Activated CD4-positive, alpha-beta T cell treated with anti-CD3 and anti-CD28 coated beads, Interleukin-2, Interleukin-6, amounts not matched to agents 100 ng/mL and 50 ng/mL, durations not matched to agents 16 hours and 8 hours (primary cell): ENCODE data around the gene PRKN.

Experiments
- DNase-seq: peaks from one replicate; pipeline ENCODE4 v3.0.0-alpha.2; 2020

PRKN gene

DNA sequence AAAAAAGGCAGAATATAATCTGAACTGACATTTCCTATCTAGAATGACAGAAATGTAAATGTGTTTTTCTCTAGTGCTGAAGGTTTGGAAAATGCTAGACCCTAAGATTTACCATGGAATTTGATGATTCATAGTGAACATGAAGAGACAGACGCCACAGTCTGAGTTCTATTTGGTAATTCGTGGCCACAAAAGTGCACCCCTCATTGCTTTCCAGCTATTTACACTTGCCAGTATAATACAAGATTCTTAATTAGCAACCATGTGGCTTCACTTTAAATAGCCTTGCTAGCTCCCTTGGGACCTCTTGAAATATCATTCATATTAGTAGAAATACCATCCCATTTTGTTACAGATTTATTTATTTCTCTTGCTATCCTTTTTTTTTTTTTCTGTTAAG is 636.8 kb downstream of the PRKN start:
- DNase-seq = no peak

DNA sequence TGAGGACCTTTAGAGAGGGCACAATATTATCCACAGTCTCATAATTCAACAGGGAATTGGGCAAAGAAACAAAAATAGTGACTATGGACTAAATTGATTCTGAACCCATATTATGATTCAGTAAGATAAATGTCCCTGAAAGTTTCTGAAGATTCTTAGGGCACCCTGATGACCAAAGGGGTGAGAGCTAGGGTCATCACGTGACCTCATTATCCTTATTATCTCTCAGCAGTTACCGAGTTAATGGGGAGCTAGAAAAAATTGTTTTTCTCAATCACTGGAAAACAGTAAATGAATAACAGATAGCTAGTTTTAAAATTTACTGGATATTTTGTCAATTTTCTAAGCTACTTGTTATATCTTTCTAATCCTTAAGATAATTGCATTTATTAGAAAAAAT is 639.5 kb downstream of the PRKN start:
- DNase-seq = no peak

DNA sequence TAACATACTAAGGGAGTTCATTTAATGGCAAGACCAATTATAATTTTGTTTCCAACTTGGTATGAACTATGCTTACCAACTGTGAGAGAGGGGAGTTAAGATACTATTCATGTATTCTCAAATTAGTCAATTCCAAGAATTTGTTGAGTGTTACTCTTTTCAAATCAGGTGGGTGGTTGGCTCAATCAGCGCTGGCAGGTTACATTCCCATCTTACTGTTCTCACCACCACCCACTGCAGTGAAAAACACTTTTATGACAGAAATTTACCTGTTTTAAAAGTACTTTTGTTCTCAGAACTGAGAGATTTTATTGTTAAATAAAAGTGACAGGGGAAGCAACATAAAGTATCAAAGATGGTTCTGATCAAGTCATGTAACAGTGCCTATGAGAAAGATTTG is 642.0 kb downstream of the PRKN start:
- no peak for DNase-seq

DNA sequence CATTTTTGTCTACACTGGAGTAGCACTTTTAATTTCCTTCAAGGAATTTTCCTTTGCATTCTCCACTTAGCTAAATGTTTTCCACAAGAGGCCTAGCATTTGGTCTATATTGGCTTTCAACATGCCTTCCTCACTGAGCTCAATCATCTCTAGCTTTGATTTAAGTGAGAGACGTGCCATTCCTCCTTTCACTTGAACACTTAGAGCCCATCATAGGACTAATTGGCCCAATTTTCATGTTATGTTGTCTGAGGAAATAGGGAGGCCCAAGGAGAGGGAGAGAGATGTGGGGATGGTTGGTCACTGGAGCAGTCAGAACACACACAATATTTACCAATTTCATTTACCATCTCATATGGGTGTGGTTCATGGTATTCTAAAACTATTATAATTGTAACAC is 645.0 kb downstream of the PRKN start:
- DNase-seq = no peak

DNA sequence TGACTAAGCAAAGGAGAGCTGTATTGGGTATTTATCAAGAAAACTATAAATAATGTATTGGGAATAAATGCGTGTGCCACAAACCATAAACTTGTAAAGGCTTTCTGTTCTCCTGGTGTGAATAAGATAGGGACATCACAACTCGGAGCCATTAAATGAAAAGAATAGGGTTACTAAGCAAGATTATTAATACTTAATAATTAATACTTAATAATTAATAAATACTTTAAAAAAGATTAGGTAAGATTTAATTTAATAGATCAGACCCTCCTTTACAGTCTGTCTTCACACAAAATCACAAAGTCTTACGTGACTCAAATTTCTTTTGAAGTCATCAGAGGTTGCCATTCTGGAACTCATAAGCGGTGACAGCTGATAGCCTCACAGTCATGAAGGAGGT is 648.9 kb downstream of the PRKN start:
- no peak for DNase-seq

DNA sequence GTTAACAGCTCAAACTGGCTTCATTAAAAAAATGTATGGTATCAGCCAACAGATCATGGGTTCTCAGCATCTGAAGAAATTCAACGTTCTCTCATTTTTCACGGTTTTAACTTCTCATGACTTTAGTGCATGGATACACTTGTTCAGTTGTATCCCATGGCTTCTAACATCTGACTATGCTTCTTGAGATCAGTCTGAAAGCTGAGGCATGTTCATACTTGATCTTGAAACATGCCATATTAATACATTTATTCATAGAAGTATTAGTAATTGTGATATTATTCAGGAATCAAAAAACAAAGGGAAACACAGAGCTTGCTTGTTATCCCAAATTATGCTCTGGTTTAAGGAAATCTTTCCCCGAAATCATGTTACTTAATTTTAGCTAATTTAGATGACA is 649.4 kb downstream of the PRKN start:
- DNase-seq = no peak

DNA sequence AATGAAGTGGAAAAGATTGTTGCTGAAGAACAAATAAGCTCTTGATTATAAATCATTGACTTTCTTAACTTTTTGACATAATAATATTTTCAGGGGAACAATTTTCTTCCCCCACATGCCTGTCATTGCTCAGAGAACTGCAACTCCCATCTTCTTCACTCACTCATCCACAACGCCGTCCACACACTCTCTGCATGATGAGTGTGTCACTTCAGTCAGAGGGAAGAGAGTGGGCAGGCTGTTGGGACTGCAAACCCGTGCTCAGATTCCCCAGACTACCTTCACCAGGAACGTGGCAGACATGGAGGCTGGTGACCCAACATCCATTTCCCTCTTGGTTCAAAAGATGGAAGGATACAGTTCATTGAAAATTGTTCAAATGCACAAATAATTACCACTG is 650.8 kb downstream of the PRKN start:
- DNase-seq = no peak

DNA sequence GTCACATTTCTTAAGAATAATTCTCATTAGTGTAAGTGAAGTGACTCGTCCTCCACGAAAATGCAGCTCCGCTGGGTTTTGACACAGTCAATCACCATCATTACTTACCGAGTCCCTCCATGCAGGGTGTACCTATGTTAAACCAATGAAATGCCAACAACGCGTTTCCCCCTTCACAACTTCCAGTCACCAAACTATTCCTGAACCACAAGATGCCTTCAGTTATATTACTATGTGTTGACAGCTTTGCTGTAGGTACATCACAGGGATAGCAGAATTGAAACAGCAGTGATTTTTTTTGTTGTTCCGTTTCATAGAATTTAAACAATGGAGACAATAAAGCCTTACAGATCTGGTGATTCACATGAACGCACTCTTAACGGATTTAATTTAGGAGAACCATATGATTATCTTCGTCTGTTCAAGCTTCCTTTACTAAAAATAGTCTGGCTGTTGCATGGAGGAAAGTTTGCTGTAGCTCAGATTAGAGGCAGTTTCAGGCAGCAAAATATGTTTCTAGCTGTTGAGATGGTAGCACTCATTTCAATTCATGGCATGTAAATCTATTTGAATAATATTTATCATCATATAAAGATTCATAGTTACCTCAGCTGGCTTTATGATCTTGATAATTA is 652.8 kb downstream of the PRKN start:
- no peak for DNase-seq

DNA sequence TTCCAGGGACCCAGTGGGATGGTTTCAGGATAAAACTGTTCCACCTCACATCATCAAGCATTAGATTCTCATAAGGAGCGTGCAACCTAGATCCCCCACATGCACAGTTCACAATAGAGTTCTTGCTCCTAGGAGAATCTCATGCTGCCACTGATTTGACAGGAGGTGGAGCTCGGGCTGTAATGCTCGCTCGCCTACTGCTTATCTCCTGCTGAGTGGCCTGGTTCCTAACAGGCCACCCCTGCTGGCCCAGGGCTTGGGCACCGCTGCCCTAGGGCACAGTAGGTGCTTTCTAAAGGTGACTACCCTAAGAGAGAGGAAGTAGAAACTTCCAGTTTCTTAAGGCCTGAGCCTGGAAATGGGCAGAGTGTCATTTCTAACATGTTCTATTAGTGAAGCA is 656.9 kb downstream of the PRKN start:
- no peak for DNase-seq

DNA sequence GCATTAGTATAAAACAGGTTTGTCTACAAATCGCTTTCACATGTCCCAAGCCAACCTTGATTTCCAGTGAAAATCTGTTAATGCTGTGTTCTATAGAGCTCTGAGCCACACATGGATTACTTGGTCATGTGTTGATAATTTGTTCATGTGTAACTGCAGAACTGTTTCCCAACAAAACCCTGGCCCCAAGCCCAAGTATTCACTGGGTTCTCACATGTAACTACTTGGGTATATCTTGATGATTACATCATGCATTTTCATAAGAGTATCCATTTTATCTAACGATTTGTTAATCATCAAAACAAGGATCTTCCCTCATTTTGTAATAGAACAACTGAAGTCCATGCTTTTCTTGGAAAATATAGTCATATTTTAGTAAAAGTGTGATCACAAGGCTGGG is 657.6 kb downstream of the PRKN start:
- no peak for DNase-seq

DNA sequence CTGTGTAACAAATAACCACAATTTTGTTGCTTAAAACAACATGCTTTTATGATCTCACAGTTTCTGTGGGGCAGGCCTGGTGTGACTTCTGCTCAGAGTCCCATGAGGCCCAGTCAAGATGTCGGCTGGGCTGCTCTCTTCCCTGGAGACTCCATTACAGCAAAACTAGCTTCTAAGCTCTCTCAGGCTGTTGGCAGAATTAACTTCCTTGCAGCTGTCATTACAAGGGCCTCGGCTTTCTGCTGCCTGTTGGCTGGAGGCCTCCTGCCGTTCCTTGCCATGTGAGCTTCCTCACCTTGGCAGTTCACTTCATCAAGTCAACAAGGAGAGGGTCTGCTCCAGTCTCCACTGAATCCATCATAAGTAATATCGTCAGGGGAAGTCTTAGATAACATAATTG is 659.2 kb downstream of the PRKN start:
- DNase-seq = no peak

DNA sequence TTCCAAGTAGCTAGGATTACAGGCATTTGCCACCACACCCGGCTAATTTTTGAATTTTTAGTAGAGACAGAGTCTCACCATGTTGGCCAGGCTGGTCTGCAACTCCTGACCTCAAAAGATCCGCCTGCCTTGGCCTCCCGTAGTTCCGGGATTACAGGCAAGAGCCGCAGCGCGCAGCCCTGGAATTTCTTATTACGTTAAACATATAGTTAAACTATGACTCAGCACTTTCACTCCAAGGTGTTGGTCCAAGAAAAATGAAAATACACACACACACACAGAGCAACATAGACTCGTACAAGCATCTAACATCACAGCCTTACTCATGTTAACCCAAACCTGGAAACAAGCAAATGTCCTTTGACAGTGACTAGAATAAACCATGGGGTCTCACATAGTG is 663.9 kb downstream of the PRKN start:
- no peak for DNase-seq

DNA sequence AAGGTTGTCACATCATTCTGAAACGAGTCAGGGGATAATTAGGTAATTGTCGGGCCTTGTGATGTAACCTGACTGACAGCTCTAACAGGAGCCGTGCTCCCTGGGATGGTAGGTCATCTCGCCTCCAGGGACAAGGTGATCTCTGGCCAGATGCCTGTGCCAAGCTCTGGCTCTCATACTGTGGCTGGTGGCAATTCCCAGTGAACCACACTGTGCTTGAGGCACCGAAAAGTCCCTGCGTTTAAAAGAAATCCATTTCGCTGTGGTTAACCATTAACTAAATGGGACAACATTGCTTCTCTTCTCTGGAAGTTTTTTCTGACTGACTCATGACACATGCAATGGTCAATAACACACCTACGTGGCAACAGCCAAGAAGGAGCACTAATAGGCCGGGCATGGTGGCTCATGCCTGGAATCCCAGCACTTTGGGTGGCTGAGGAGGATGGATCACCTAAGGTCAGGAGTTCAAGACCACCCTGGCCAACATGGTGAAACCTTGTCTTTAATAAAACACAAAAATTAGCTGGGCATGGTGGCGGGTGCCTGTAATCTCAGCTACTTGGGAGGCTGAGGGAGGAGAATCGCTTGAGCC is 669.2 kb downstream of the PRKN start:
- DNase-seq = no peak

DNA sequence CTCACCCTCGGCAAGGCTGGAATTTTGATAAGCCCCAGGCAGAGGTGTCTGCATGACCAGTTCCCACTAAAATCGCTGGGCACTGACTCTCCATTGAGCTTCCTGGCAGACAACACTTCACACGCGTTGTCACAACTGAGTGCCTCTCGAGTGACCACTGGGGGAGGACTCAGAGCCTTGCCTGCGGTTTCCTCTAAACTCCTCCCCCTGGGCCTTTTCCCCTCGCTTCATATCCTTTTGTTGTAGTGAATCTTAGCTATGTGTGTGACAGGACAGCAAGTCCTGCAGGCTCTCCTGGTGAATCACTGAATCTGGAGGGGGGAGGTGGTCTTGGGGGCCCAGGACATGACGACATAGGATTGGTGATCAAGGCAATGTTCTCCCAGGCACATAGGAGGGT is 670.8 kb downstream of the PRKN start:
- DNase-seq = no peak

DNA sequence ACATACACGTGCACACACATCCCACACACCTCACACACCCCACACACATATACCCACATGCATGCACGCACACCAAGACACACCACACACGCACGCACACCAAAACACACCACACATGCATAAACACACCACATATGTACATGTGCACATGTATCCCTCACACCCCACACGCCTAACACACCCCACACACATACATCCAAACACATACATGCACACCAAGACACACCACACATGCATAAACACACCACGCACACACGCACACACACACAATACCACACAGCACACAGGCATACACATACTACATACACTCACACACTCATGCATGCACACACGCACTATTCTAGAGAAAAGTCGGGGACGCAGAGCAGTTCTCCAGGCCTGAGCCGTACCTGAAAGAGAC is 671.5 kb downstream of the PRKN start:
- no peak for DNase-seq

DNA sequence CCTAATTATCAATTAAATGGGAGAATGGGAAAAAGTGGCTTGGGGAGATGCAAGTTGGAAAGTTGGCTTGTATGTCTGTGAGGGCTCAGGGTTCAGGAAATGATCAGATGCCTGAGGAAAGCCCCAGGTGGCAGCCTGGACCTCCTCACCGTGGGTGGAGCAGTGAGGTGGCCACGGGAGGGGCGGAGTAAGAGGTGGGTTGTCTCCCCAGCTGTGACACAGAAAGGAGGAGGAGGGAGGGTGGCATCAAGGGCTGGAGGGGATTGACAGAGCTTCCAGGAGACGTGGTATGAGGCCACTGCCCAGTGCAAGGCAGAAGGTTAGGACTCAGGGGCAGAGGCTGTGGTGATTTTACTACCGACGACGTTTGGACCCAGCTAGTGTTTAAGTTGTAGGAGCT is 672.2 kb downstream of the PRKN start:
- no peak for DNase-seq

DNA sequence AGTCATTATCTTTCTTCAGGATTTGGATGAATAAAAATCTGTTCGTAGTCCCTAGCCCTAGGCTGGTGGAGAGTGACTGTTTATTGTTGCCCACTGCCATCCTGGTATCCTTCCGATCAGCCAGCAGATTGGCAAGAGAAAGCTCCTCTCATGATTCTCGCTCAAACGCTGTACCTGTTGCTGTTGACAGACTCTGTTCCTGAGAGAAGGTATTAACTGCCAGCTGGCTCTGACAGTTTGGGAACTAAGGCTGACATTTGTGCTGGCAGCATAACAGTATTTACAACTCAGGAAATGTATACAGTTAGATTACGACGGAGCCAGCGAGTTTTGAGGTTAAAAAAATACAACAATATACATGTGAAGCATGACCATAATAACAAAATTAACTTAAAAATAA is 674.5 kb downstream of the PRKN start:
- DNase-seq = no peak

DNA sequence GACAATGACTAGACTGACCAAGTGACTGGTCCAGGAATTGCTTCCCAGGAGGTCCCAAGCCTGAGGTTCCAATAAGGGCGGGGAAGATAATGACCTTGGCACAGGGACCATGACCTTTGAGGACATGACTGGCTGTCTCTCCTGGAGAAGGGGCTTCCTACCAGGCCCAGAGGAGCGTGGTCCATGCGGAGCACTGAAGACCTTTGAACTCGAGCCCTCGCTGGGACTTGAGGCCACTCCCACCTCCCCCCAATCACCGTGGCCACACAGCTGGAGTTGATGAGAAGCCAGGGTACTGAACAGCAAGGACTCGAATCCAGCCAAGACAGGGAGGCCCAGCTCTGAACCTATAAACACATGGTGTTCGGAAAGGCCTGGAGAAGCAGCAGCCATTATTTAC is 677.0 kb downstream of the PRKN start:
- no peak for DNase-seq

DNA sequence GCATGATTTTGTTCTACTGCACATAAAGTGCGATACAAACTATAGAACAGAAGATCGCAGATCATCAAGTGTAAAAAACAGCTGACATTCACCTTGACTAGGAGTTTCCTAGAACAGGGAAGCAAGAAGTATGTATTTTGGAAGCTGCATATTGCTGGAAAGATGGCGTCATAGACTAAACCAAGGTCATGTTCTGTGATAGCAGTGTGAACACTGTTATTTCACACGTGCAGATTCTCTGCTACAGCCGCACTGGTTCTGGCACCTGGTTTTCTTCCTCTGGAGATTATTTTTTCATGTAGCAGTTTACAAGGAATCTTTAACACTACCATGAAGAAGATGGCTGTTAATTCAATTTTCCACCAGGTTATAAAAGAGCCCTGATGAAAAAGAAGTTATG is 681.2 kb downstream of the PRKN start:
- no peak for DNase-seq

DNA sequence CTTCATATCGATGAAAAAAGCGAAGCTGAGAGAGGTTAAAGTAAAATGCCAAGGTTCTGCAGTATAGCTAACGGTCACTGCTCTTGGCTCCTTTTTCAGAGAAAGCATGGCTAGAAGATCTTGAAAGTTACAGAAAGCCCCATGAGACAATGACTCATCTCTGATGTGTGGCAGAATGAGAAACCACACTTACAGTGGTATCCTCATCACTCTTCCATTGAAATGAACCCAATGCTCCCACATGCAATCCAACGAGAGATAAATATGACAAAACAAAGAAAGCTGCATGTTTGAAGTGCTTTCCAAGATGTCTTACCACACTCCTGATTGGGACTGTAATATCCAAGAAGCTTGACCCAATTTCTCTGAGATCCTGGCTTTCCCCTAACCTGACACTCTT is 694.9 kb downstream of the PRKN start:
- peak; percentile 16 for DNase-seq

DNA sequence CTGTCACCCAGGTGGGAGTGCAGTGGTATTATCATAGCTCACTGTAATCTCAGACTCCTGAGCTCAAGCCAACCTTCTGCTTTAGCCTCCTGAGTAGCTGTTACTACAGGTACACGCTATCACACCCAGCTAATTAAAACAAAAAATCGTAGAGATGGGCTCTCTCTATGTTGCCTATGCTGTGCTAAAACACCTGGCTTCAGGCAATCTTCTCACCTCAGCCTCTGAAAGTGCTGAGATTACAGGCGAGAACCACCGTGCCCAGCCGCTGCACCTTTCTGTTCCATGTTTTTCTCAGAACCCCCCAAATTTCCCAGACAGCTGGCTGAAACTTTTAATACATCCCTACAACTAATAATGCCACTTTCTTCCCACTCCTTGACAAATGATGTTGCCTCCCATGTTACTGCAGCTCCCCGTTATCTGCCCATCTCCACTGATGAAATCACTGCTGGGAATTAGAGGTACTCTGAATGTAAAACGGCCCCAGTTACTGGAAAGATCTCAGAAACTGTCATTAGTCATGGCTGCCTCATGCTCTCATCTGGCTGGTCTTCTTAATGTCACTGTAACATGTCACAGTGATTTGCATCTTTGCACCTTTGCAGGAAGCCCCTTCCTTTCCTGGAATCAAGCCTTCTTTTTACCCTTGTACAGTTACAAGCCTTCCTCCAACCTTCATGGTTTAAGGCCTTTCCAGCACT is 697.5 kb downstream of the PRKN start:
- peak; percentile 12 for DNase-seq

DNA sequence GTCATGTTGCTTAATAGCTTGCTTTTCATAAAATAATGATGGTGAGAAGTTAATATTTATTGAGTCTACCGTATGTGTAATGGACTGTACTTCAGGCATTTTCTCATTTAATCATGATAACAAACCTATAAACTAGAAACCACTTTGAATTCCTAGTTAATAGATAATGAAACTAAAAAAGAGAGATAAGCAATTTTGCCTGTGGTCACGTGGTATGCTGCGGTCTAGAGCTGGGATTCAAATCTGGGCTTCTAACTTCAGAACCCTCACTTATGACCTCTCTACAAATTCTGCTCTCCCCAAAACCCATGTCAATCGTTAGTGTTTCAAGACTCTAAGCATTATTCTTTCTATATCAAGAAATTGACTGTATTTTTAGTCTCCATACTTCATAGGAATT is 700.7 kb downstream of the PRKN start:
- DNase-seq = no peak

DNA sequence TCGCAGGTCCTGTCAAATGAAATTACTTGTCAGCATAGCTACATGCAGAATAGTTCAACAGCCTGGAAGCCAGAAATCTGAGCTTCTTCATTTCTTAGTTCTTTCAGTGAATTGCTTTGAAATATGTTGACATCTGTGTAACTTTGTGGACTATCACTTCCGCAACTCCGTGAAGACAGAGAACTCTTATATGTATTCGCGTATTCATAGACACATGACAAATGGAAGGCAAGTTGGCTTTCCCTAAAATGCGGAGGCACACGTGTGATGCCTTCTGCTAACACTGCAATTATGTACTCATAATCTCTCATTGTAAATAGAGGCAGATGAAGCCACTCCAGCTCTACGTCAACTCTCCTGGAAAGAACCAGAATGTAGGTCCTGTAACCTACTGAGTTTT is 701.5 kb downstream of the PRKN start:
- no peak for DNase-seq

DNA sequence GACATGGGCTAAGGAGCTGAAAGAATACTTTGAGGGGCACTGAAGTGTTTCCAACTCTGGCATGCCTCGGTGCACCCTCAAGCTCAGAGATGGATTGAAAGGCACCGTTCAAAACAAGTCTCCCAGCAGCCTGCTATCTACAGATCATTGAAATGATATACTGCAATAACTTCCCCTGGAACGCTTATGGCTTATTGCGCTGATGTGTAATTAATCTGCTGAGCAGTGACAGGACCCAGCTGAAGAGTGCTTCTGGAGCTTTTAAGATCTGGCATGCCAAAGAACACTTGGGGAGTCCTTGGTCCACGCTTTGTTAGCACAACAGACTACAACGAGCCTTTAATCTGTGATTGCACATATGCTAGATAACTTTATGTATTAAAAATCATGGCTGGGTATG is 708.2 kb downstream of the PRKN start:
- no peak for DNase-seq

DNA sequence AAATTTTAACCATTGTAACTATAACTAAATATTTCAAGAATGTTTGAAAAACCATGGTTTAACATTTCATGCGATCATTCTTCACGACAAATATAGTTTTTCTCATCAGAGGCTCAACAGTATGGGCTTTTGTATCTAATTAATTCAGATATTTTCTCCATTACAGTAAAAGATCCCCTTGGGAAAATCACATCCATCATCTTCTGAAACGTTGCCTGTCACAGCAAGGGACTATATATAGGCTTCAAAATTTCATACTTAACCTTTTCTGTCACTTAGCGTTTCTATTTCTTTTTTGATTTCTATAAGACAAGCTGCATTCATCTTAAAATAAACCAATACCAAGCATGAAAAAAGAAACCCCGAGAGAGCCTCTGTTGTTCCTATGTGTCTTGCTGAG is 710.0 kb downstream of the PRKN start:
- DNase-seq = no peak
